Stimulated activated memory B cell treated with anti-CD40 and anti-IgM and Interleukin-4, amounts not matched to agents 10 μg/mL and 1 μg/mL and 100 μg/mL, for 72 hours (primary cell): ENCODE measurements around the gene CD14.
"Not testable (repeated sequence)": the region's sequence is repeated elsewhere in the genome, so short reads cannot be mapped to it uniquely, and the experiment has no call there.

ENCODE experiments used
- ATAC-seq: fragments of 150-1000 bp; cut with Tn5 transposase; 2 replicates; pipeline ENCODE4 v1.10.0; 2021
- H3K27ac Mint-ChIP-seq: one replicate; pipeline ENCODE4 v1.8.0; 2022; ENCODE audit warnings: mild to moderate bottlenecking, mixed read lengths
- H3K27me3 Mint-ChIP-seq: one replicate; pipeline ENCODE4 v1.8.0; 2022; ENCODE audit warnings: mixed read lengths
- H3K36me3 Mint-ChIP-seq: one replicate; pipeline ENCODE4 v1.8.0; 2022; ENCODE audit warnings: mixed read lengths
- H3K4me1 Mint-ChIP-seq: one replicate; pipeline ENCODE4 v1.8.0; 2022; ENCODE audit warnings: mixed read lengths
- H3K4me3 Mint-ChIP-seq: one replicate; pipeline ENCODE4 v1.8.0; 2022; ENCODE audit warnings: mild to moderate bottlenecking, moderate library complexity, mixed read lengths
- H3K9me3 Mint-ChIP-seq: one replicate; pipeline ENCODE4 v1.8.0; 2022; ENCODE audit warnings: mixed read lengths

The CD14 gene

DNA sequence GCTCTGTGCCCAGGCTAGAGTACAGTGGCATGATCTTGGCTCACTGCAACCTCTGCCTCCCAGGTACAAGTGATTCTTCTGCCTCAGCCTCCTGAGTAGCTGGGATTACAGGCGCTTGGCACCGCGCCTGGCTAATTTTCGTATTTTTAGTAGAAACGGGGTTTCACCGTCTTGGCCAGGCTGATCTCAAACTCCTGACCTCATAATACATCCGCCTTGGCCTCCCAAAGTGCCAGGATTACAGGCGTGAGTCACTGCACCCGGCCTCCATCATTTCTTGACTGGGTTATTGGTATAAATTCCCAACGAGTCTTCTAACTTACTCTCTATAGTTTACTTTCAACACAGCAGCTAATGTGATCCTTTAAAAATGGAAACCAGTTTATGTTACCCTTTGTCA lies 8.1 kb downstream of the CD14 start:
- not testable (repeated sequence) for H3K27me3 Mint-ChIP-seq, H3K4me1 Mint-ChIP-seq, H3K27ac Mint-ChIP-seq, H3K36me3 Mint-ChIP-seq, ATAC-seq, H3K4me3 Mint-ChIP-seq, H3K9me3 Mint-ChIP-seq

- H3K36me3 Mint-ChIP-seq, H3K4me3 Mint-ChIP-seq, H3K4me1 Mint-ChIP-seq, H3K27ac Mint-ChIP-seq, H3K9me3 Mint-ChIP-seq, H3K27me3 Mint-ChIP-seq, ATAC-seq: not testable (repeated sequence)
These were observed 9.9 kb downstream of the CD14 start for GRCh38 chr5:140623061-140623460.

- H3K27ac Mint-ChIP-seq: no peak overlapping the region
- H3K9me3 Mint-ChIP-seq: no peaks in the 10 kb centered on the region
- no peaks in the 10 kb centered on the region for H3K4me1 Mint-ChIP-seq
- H3K4me3 Mint-ChIP-seq: no peak overlapping the region
- no peaks in the 10 kb centered on the region for H3K36me3 Mint-ChIP-seq
- H3K27me3 Mint-ChIP-seq: peaks cover 13% of the 10 kb centered on the region
- ATAC-seq: no peak
These were observed 10.7 kb downstream of the CD14 start for GRCh38 chr5:140622301-140622700.

- ATAC-seq: no peak
- Mint-ChIP-seq H3K27me3 (no peaks in the 10 kb centered on the region), H3K4me3 (no peak overlapping the region), H3K36me3 (no peaks in the 10 kb centered on the region), H3K9me3 (no peaks in the 10 kb centered on the region), H3K4me1 (peaks cover 17% of the 10 kb centered on the region), H3K27ac (peak overlapping the region; percentile 8)
These were observed 21.9 kb downstream of the CD14 start for GRCh38 chr5:140611020-140611521.

- Mint-ChIP-seq H3K27ac (no peak overlapping the region), H3K36me3 (no peaks in the 10 kb centered on the region), H3K9me3 (no peaks in the 10 kb centered on the region), H3K4me3 (no peak overlapping the region), H3K27me3 (no peaks in the 10 kb centered on the region), H3K4me1 (peaks cover 17% of the 10 kb centered on the region)
- ATAC-seq: no peak
These were observed 23.8 kb downstream of the CD14 start for GRCh38 chr5:140609126-140609525.

DNA sequence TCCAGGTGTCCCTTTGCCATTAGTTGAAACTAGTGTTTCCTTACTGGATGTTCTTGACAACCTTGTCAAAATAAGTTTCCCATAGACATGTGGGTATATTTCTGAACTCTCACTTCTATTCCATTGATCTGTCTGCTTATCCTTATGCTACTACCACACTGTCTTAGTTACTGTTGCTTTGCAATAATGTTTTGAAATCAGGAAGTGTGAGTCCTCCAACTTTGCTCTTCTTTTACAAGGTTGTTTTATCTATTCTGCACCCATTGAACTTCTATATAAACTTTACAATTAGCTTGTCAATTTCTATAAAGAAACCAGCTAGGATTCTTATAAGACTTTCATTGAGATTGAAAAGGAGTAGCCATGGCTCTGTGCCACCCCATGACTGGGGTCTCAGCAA lies 24.3 kb downstream of the CD14 start:
- Mint-ChIP-seq H3K27me3 (no peaks in the 10 kb centered on the region), H3K4me3 (no peak overlapping the region), H3K4me1 (peaks cover 17% of the 10 kb centered on the region), H3K27ac (no peak overlapping the region), H3K36me3 (no peaks in the 10 kb centered on the region), H3K9me3 (no peaks in the 10 kb centered on the region)
- ATAC-seq: no peak

DNA sequence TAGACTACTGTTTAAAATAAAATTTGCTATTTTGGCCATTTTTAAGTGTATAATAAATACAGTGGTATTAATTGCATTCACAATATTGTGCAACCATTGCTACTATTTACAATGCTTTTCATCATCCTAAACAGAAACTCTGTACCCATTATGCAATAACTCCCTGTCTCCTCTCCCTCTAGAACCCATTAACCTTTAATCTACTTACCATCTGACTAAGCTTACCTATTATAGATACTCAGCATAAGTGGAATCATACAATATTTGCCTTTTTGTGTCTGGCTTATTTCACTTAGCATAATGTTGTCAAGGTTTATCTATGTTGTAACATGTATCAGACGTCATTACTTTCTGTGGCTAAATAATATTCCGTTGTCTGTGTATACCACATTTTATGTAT lies 25.9 kb downstream of the CD14 start:
- Mint-ChIP-seq H3K4me3 (no peak overlapping the region), H3K27ac (no peak overlapping the region), H3K36me3 (no peaks in the 10 kb centered on the region), H3K9me3 (no peaks in the 10 kb centered on the region), H3K27me3 (no peaks in the 10 kb centered on the region), H3K4me1 (peaks cover 8% of the 10 kb centered on the region)
- ATAC-seq: no peak

- no peak for ATAC-seq
- Mint-ChIP-seq H3K4me1 (no peaks in the 10 kb centered on the region), H3K27me3 (no peaks in the 10 kb centered on the region), H3K27ac (no peak overlapping the region), H3K9me3 (no peaks in the 10 kb centered on the region), H3K36me3 (no peaks in the 10 kb centered on the region), H3K4me3 (no peak overlapping the region)
These were observed 27.1 kb downstream of the CD14 start for GRCh38 chr5:140605879-140606278.

GRCh38 chr5:140603734-140604133 lies 29.2 kb downstream of the CD14 start:
- Mint-ChIP-seq H3K27me3 (no peaks in the 10 kb centered on the region), H3K4me1 (no peaks in the 10 kb centered on the region), H3K36me3 (no peaks in the 10 kb centered on the region), H3K27ac (no peak overlapping the region), H3K4me3 (no peak overlapping the region), H3K9me3 (no peaks in the 10 kb centered on the region)
- no peak for ATAC-seq

DNA sequence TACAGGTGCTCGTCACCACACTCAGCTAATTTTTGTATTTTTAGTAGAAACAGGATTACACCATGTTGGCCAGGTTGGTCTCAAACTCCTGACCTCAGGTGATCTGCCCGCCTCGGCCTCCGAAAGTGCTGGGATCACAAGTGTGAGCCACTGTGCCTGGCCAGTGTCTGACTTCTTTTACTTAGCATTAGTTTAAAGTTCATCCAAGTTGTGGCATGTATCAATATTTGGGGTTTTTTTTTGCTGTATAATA lies 29.6 kb downstream of the CD14 start:
- ATAC-seq, H3K4me3 Mint-ChIP-seq, H3K27me3 Mint-ChIP-seq, H3K9me3 Mint-ChIP-seq, H3K36me3 Mint-ChIP-seq, H3K4me1 Mint-ChIP-seq, H3K27ac Mint-ChIP-seq: not testable (repeated sequence)

DNA sequence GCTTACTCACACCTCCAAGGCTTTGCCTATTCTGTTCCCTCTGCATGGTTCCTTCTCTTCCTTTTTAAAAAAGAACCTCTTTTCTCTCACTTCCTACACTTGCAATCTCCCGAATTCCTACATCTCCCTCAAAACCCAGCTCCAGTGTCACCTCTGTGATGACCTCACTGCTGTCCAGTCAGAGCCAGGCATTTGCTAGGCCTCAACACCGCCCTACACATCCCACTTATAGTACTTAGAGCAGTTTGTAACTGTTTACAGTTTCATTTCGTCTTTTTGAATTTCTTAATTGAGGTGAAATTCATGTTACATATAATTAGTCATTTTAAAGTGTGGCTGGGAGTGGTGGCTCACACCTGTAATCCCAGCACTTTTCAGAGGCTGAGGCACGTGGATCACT lies 30.8 kb downstream of the CD14 start:
- Mint-ChIP-seq H3K4me3 (no peak overlapping the region), H3K36me3 (no peaks in the 10 kb centered on the region), H3K27ac (no peak overlapping the region), H3K27me3 (no peaks in the 10 kb centered on the region), H3K4me1 (no peaks in the 10 kb centered on the region), H3K9me3 (no peaks in the 10 kb centered on the region)
- no peak for ATAC-seq

GRCh38 chr5:140600096-140600495 lies 32.9 kb downstream of the CD14 start:
- no peak for ATAC-seq
- no peak overlapping the region for H3K27ac Mint-ChIP-seq
- H3K9me3 Mint-ChIP-seq: no peaks in the 10 kb centered on the region
- H3K27me3 Mint-ChIP-seq: peaks cover 9% of the 10 kb centered on the region
- H3K4me3 Mint-ChIP-seq: no peak overlapping the region
- no peaks in the 10 kb centered on the region for H3K4me1 Mint-ChIP-seq
- no peaks in the 10 kb centered on the region for H3K36me3 Mint-ChIP-seq

DNA sequence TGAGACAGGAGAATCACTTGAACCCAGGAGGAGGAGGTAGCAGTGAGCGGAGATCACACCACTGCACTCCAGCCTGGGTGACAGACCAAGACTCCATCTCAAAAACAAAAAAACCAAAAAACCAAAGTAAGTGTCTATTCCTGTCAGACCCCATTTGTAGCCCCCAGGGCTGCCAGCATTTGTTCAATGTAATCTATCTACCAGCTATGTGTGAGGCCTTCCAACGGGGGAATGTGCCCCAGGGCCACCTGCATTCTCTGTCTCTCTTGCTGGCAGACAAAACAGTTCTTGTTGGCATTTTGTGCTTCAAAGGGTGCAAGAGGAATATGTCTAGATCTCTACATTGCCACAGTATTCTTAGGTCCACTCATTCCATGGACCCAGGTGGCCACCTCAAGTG lies 34.1 kb downstream of the CD14 start:
- Mint-ChIP-seq H3K27ac (no peak overlapping the region), H3K4me1 (no peaks in the 10 kb centered on the region), H3K9me3 (no peaks in the 10 kb centered on the region), H3K4me3 (no peak overlapping the region), H3K27me3 (peaks cover 17% of the 10 kb centered on the region), H3K36me3 (no peaks in the 10 kb centered on the region)
- ATAC-seq: no peak

DNA sequence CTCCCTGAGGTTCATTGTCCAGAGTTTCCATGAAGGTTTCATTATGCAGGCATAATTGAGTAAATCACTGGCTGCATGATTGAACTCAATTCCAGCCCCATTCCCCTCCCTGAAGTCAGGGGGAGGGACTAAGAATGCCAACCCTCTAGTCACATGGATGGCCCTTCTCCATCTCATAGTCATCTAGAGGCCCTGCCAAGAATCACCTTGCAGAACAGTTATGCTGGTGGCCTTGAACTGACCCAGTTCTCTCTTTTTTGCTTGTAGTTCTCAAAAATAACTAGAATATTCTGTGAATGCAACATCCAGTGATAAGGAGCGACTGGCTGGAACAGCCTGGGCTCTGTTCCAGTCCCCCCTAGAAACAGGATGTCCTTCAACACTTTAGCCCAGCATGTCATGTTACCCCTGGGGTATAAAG lies 36.6 kb downstream of the CD14 start:
- Mint-ChIP-seq H3K27ac (no peak overlapping the region), H3K27me3 (peaks cover 17% of the 10 kb centered on the region)

GRCh38 chr5:140595538-140596300 lies 37.3 kb downstream of the CD14 start:
- Mint-ChIP-seq H3K9me3 (no peaks in the 10 kb centered on the region), H3K27me3 (peaks cover 17% of the 10 kb centered on the region), H3K27ac (no peak overlapping the region), H3K4me1 (no peaks in the 10 kb centered on the region), H3K36me3 (no peaks in the 10 kb centered on the region), H3K4me3 (no peak overlapping the region)
- ATAC-seq: peak; percentile 51

More for the DNA sequence above, 36.6 kb downstream of the CD14 start:
- H3K4me1 Mint-ChIP-seq: no peaks in the 10 kb centered on the region
- H3K4me3 Mint-ChIP-seq: no peak overlapping the region
- H3K9me3 Mint-ChIP-seq: no peaks in the 10 kb centered on the region
- no peak for ATAC-seq
- H3K36me3 Mint-ChIP-seq: no peaks in the 10 kb centered on the region

DNA sequence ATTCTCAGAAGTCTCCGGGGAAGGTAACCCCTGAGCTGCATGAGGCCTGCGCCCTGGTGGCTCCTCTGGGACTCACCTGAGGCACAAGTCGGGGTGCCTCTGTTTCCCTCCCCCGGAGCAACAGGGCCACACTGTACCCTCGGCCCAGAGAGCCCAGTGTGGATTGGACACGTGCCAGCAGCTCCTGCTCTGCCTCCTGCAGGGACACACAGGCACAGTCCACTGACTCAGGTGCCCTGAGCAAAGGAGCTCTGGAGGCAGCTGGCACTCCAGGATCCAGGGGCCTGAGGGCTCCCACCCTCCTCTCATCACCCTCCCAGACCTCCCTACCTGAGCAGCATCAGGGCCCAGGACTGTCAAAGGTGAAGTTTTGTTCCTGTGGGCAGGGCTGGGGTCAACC lies 38.8 kb downstream of the CD14 start:
- Mint-ChIP-seq H3K27me3 (peaks cover 17% of the 10 kb centered on the region), H3K9me3 (no peaks in the 10 kb centered on the region), H3K4me3 (no peak overlapping the region), H3K4me1 (no peaks in the 10 kb centered on the region), H3K27ac (no peak overlapping the region), H3K36me3 (no peaks in the 10 kb centered on the region)
- no peak for ATAC-seq

DNA sequence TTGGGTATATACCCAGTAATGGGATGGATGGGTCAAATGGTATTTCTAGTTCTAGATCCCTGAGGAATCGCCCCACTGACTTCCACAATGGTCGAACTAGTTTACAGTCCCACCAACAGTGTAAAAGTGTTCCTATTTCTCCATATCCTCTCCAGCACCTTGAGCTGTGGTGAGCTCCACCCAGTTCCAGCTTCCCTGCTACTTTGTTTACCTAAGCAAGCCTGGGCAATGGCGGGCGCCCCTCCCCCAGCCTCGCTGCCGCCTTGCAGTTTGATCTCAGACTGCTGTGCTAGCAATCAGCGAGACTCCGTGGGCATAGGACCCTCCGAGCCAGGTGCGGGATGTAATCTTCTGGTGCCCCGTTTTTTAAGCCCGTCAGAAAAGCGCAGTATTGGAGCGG lies 39.9 kb downstream of the CD14 start:
- H3K27ac Mint-ChIP-seq, H3K4me3 Mint-ChIP-seq, H3K36me3 Mint-ChIP-seq, ATAC-seq, H3K9me3 Mint-ChIP-seq, H3K4me1 Mint-ChIP-seq: not testable (repeated sequence)
- peaks cover 17% of the 10 kb centered on the region for H3K27me3 Mint-ChIP-seq
